IMR-90 (cell line): ENCODE data around the gene NT5C. TPM values are rescaled to one million over a fixed set of nuclear protein-coding genes. Genes with fewer than 3 reads are reported as not detected.

Source experiments
- ATAC-seq: fragments of 200-7000 bp; cut with Tn5 transposase; 2 replicates; pipeline ENCODE4 v1.9.1; 2020; ENCODE audit warnings: low read depth, mild to moderate bottlenecking, moderate library complexity
- BruUV-seq: library from RNA; stranded (reverse); fragments of 400-500 nt; replicated peaks from 2 replicates; lab custom pipeline; 2021; lab: Mats Ljungman, UMichigan
- CTCF ChIA-PET: fragments of 300-600 bp; formaldehyde crosslinking; extraction: SDS; loops from one replicate; lab custom pipeline; 2021; ENCODE audit warnings: antibody characterized with exemption; lab: Yijun Ruan, JAX
- POLR2A ChIA-PET: fragments of 300-600 bp; sonication (Branson Sonifier 250); formaldehyde crosslinking; loops from one replicate; lab custom pipeline; 2022; ENCODE audit warnings: antibody characterized with exemption; ENCODE audit not compliant: unreplicated experiment; lab: Charles Lee
- DNase-seq: peaks from one replicate; pipeline ENCODE4 v3.0.0; 2013
- H2AFZ ChIP-seq: replicated peaks from 2 replicates; pipeline ENCODE3; 2013; ENCODE audit warnings: low read length, mild to moderate bottlenecking; ENCODE audit not compliant: poor library complexity
- H2AK5ac ChIP-seq: 2 replicates; pipeline ENCODE4 v1.6.1; 2013; ENCODE audit warnings: low read depth, low read length, inconsistent platforms
- H2AK9ac ChIP-seq: replicated peaks from 2 replicates; pipeline ENCODE3; 2013; ENCODE audit warnings: mild to moderate bottlenecking, low read depth, low read length, moderate library complexity; ENCODE audit not compliant: poor library complexity
- H2BK120ac ChIP-seq: 2 replicates; pipeline ENCODE4 v1.6.1; 2013; ENCODE audit warnings: low read depth, low read length, inconsistent platforms
- H2BK15ac ChIP-seq: 3 replicates; pipeline ENCODE4 v1.6.1; 2013; ENCODE audit warnings: low read depth, low read length, inconsistent platforms
- H2BK20ac ChIP-seq: 2 replicates; pipeline ENCODE4 v1.6.1; 2013; ENCODE audit warnings: low read depth, mild to moderate bottlenecking, inconsistent platforms, low read length, moderate library complexity
- H2BK5ac ChIP-seq: 2 replicates; pipeline ENCODE4 v1.6.1; 2013; ENCODE audit warnings: mild to moderate bottlenecking, low read depth, low read length, inconsistent platforms; ENCODE audit not compliant: poor library complexity, severe bottlenecking
- H3K14ac ChIP-seq: replicated peaks from 2 replicates; pipeline ENCODE4 v1.6.1; 2013; ENCODE audit warnings: low read depth, low read length, inconsistent platforms
- H3K18ac ChIP-seq: 2 replicates; pipeline ENCODE4 v1.6.1; 2013; ENCODE audit warnings: low read depth, low read length, control low read depth
- H3K23ac ChIP-seq: 2 replicates; pipeline ENCODE4 v1.6.1; 2013; ENCODE audit warnings: low read depth, low read length, inconsistent platforms
- H3K27ac ChIP-seq: 2 replicates; pipeline ENCODE4 v1.5.1; 2013; ENCODE audit warnings: mild to moderate bottlenecking, control low read depth, low read length; ENCODE audit not compliant: insufficient read depth
- H3K27me3 ChIP-seq: 2 replicates; pipeline ENCODE4 v1.6.1; 2013; ENCODE audit warnings: low read length; ENCODE audit not compliant: control insufficient read depth, insufficient read depth
- H3K36me3 ChIP-seq: 2 replicates; pipeline ENCODE4 v1.6.1; 2013; ENCODE audit warnings: low read length, mixed read lengths; ENCODE audit not compliant: control insufficient read depth, insufficient read depth
- H3K4ac ChIP-seq: 2 replicates; pipeline ENCODE4 v1.6.1; 2013; ENCODE audit warnings: low read depth, low read length, inconsistent platforms
- H3K4me1 ChIP-seq: 2 replicates; pipeline ENCODE4 v1.6.1; 2013; ENCODE audit warnings: low read length, mixed read lengths; ENCODE audit not compliant: control insufficient read depth, insufficient read depth
- H3K4me2 ChIP-seq: 2 replicates; pipeline ENCODE4 v1.6.1; 2013; ENCODE audit warnings: low read depth, mild to moderate bottlenecking, control low read depth, low read length, moderate library complexity
- H3K4me3 ChIP-seq: 2 replicates; pipeline ENCODE4 v1.5.1; 2013; ENCODE audit warnings: low read depth, mild to moderate bottlenecking, control low read depth, low read length, moderate library complexity; ENCODE audit not compliant: insufficient read depth
- H3K56ac ChIP-seq: 2 replicates; pipeline ENCODE4 v1.6.1; 2013; ENCODE audit warnings: low read length, inconsistent platforms; ENCODE audit not compliant: insufficient read depth; ENCODE audit errors: extremely low read depth
- H3K79me1 ChIP-seq, 2 experiments: 2 replicates each; pipeline ENCODE4 v1.6.1; 2013; ENCODE audit warnings: low read length in 2 of 2, inconsistent platforms in 1 of 2, low read depth in 1 of 2
- H3K9ac ChIP-seq: 2 replicates; pipeline ENCODE4 v1.6.1; 2013; ENCODE audit warnings: low read depth, low read length, control low read depth
- H3K9me1 ChIP-seq: 2 replicates; pipeline ENCODE4 v1.6.1; 2013; ENCODE audit warnings: low read length, inconsistent platforms; ENCODE audit not compliant: insufficient read depth
- H3K9me3 ChIP-seq: 2 replicates; pipeline ENCODE4 v1.6.1; 2013; ENCODE audit warnings: low read length; ENCODE audit not compliant: control insufficient read depth, insufficient read depth
- H4K20me1 ChIP-seq: 2 replicates; pipeline ENCODE4 v1.6.1; 2013; ENCODE audit warnings: low read length, inconsistent platforms; ENCODE audit not compliant: insufficient read depth
- H4K5ac ChIP-seq: 2 replicates; pipeline ENCODE4 v1.6.1; 2013; ENCODE audit warnings: mild to moderate bottlenecking, low read depth, low read length, control low read depth
- H4K8ac ChIP-seq, 2 experiments: 2 replicates each; pipeline ENCODE4 v1.6.1; 2013; ENCODE audit warnings: low read depth in 2 of 2, low read length in 2 of 2, control low read depth in 1 of 2, inconsistent platforms in 1 of 2
- H4K91ac ChIP-seq: 2 replicates; pipeline ENCODE4 v1.6.1; 2013; ENCODE audit warnings: low read depth, low read length, inconsistent platforms; ENCODE audit not compliant: insufficient read depth
- MAZ ChIP-seq: IDR thresholded peaks from 2 replicates; pipeline ENCODE4 v1.6.1; 2012; ENCODE audit warnings: low read depth, mild to moderate bottlenecking, low read length, improper control_type of control experiment, moderate library complexity, borderline replicate concordance
- POLR2A ChIP-seq: IDR thresholded peaks from 2 replicates; pipeline ENCODE4 v1.6.1; 2012; ENCODE audit warnings: mild to moderate bottlenecking, low read depth, low read length
- RCOR1 ChIP-seq: IDR thresholded peaks from 2 replicates; pipeline ENCODE4 v1.6.1; 2012; ENCODE audit warnings: mild to moderate bottlenecking, low read length, improper control_type of control experiment; ENCODE audit not compliant: insufficient replicate concordance
- RFX5 ChIP-seq: IDR thresholded peaks from 2 replicates; pipeline ENCODE4 v1.8.0; 2012; ENCODE audit warnings: low read depth, mild to moderate bottlenecking, low read length, moderate library complexity
- WGBS, 2 experiments: methylation state at CpG; one replicate each; pipeline versions ENCODE4 v1.1.5 to v1.1.7; 2013; ENCODE audit warnings: missing lambda C conversion rate in 2 of 2; ENCODE audit not compliant: insufficient read length in 1 of 2; ENCODE audit errors: extremely low coverage in 2 of 2; 5-methylcytosine and 5-hydroxymethylcytosine counted together
- dilution Hi-C: fragments of 300-500 bp; cut with HindIII; formaldehyde crosslinking; loops from one replicate; pipeline ENCODE4 v1.14.3; 2018; ENCODE audit warnings: low sequenced_read_pairs; ENCODE audit not compliant: unreplicated experiment
- in situ Hi-C: fragments of 300-500 bp; cut with MboI; formaldehyde crosslinking; loops from 3 replicates; pipeline ENCODE4 v1.14.3; 2019; ENCODE audit warnings: low sequenced_read_pairs, inconsistent platforms, mixed read lengths
- intact Hi-C: fragments of 100-400 bp; cut with micrococcal nuclease; formaldehyde crosslinking; loops from 2 replicates; pipeline ENCODE4 v1.10.0; 2022
- polyA plus RNA-seq, 3 experiments: library from polyadenylated mRNA; depleted of rRNA; stranded (reverse); fragments of >200 nt; gene quantifications; 2 replicates each; pipeline ENCODE4 v1.2.3, GENCODE V29; 2012; ENCODE audit warnings: low replicate concordance in 1 of 3
- total RNA-seq: library from RNA; depleted of rRNA; stranded (reverse); fragments of >200 nt; gene quantifications from 2 replicates; pipeline ENCODE4 v1.2.3, GENCODE V29; 2012
- TF ChIP-seq, protein P1 (sequence below): fragments of 150-350 bp; IDR thresholded peaks from 2 replicates; pipeline ENCODE4 v1.6.1; 2016; ENCODE audit warnings: low read depth, mild to moderate bottlenecking, low read length, moderate library complexity, borderline replicate concordance
- TF ChIP-seq, protein P2 (sequence below): fragments of 150-350 bp; IDR thresholded peaks from 2 replicates; pipeline ENCODE4 v1.6.1; 2017; ENCODE audit warnings: mild to moderate bottlenecking, antibody characterized with exemption, low read length, low read depth
- TF ChIP-seq, protein P3 (sequence below): conservative IDR thresholded peaks from 2 replicates; pipeline ENCODE4 v1.5.1; 2012; ENCODE audit warnings: mild to moderate bottlenecking, low read depth, low read length, improper control_type of control experiment

The NT5C gene
- total and polyA plus RNA-seq, 2 of the 4 experiments (the other 2 are of a cell fraction), result 24.0 to 44.6 TPM

GRCh38 chr17:75094871-75095399, 36.6 kb downstream of the NT5C start:
- Histone ChIP-seq H2BK120ac (no peak overlapping the region), H3K56ac (no peak overlapping the region), H3K9me3 (no peaks in the 10 kb centered on the region), H2BK20ac (no peak overlapping the region), H3K4me1 (peaks cover 21% of the 10 kb centered on the region), H3K36me3 (peaks cover 3% of the 10 kb centered on the region), H2AFZ (no peak overlapping the region), H4K5ac (no peak overlapping the region), H3K4me2 (no peak overlapping the region), H4K20me1 (no peaks in the 10 kb centered on the region; the same call in 1 of the 2 replicates), H2AK5ac (peak overlapping the region; percentile 39; the same call in 1 of the 2 replicates), H3K9me1 (peaks cover 12% of the 10 kb centered on the region), H2AK9ac (peak overlapping the region; percentile 55), H3K27ac (no peak overlapping the region), H4K91ac (no peak overlapping the region), H3K4me3 (no peak overlapping the region), H2BK5ac (no peak overlapping the region), H3K23ac (no peak overlapping the region), H3K4ac (no peak overlapping the region; the same call in 1 of the 2 replicates), H3K9ac (no peak overlapping the region), H3K79me1 (peaks cover 0 to 19% of the 10 kb centered on the region in 2 experiments; a peak in 1 of 4 replicates), H4K8ac (no peak overlapping the region), H3K14ac (no peak overlapping the region), H2BK15ac (no peak overlapping the region), H3K27me3 (no peaks in the 10 kb centered on the region), H3K18ac (no peak overlapping the region)
- intact Hi-C loops, result no loop called here
- no peak for ATAC-seq
- dilution Hi-C loops, result no loop called here
- TF ChIP-seq MAZ (no peak), POLR2A (no peak), RFX5 (no peak), RCOR1 (no peak)
- TF ChIP-seq, protein P1, sequence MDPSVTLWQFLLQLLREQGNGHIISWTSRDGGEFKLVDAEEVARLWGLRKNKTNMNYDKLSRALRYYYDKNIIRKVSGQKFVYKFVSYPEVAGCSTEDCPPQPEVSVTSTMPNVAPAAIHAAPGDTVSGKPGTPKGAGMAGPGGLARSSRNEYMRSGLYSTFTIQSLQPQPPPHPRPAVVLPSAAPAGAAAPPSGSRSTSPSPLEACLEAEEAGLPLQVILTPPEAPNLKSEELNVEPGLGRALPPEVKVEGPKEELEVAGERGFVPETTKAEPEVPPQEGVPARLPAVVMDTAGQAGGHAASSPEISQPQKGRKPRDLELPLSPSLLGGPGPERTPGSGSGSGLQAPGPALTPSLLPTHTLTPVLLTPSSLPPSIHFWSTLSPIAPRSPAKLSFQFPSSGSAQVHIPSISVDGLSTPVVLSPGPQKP, result no peak
- TF ChIP-seq, protein P2, sequence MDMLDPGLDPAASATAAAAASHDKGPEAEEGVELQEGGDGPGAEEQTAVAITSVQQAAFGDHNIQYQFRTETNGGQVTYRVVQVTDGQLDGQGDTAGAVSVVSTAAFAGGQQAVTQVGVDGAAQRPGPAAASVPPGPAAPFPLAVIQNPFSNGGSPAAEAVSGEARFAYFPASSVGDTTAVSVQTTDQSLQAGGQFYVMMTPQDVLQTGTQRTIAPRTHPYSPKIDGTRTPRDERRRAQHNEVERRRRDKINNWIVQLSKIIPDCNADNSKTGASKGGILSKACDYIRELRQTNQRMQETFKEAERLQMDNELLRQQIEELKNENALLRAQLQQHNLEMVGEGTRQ, result no peak
- TF ChIP-seq, protein P3, sequence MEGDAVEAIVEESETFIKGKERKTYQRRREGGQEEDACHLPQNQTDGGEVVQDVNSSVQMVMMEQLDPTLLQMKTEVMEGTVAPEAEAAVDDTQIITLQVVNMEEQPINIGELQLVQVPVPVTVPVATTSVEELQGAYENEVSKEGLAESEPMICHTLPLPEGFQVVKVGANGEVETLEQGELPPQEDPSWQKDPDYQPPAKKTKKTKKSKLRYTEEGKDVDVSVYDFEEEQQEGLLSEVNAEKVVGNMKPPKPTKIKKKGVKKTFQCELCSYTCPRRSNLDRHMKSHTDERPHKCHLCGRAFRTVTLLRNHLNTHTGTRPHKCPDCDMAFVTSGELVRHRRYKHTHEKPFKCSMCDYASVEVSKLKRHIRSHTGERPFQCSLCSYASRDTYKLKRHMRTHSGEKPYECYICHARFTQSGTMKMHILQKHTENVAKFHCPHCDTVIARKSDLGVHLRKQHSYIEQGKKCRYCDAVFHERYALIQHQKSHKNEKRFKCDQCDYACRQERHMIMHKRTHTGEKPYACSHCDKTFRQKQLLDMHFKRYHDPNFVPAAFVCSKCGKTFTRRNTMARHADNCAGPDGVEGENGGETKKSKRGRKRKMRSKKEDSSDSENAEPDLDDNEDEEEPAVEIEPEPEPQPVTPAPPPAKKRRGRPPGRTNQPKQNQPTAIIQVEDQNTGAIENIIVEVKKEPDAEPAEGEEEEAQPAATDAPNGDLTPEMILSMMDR, result no peak
- in situ Hi-C loops, result no loop called here
- ChIA-PET POLR2A (no interaction called here), CTCF (interaction anchor here (1.0 kb wide), 1 partner anchor 35 kb away, joined by 3 read pairs; no protein-coding TSS in a partner anchor)
- no TSS peak for BruUV-seq
- no peak for DNase-seq
- WGBS, 2 experiments, result 100% methylated on average over 1 of the region's 16 CpGs; no CpG with 5 or more reads in 1 of the 2 experiments
